Ovary (tissue), 9 donors: ENCODE measurements around the gene CNOT3. TPM values are rescaled to one million over a fixed set of nuclear protein-coding genes. Genes with fewer than 3 reads are reported as not detected.
"Not testable (repeated sequence)": the region's sequence is repeated elsewhere in the genome, so short reads cannot be mapped to it uniquely, and the experiment has no call there.

Experiments used
- DNase-seq, 5 donors: peaks; one replicate each; pipeline ENCODE4 v3.0.0-alpha.2; 2019 to 2020
- H3K27ac ChIP-seq, 2 donors: fragments of 200-600 bp; one replicate each; pipeline versions ENCODE4 v1.5.1 to v1.8.0; 2019 to 2022
- H3K27me3 ChIP-seq: fragments of 200-600 bp; one replicate; pipeline ENCODE4 v1.8.0; 2022
- H3K36me3 ChIP-seq: fragments of 200-600 bp; sonication (generic); one replicate; pipeline ENCODE4 v1.5.1; 2019
- H3K4me1 ChIP-seq: one replicate; pipeline ENCODE4 v1.8.1; 2013; ENCODE audit warnings: mild to moderate bottlenecking, moderate library complexity; ENCODE audit not compliant: insufficient read depth
- H3K4me3 ChIP-seq: fragments of 200-600 bp; sonication (generic); one replicate; pipeline ENCODE4 v1.5.1; 2017
- H3K9me3 ChIP-seq, 2 donors: fragments of 200-600 bp in 1 of 2; sonication (generic) in 1 of 2; one replicate each; pipeline versions ENCODE4 v1.5.1 to v1.8.1; 2013 to 2019; ENCODE audit warnings: mild to moderate bottlenecking in 1 of 2, moderate library complexity in 1 of 2
- EP300 ChIP-seq: sonication (generic); formaldehyde crosslinking; IDR thresholded peaks from one replicate; pipeline ENCODE4 v1.6.1; 2017; ENCODE audit warnings: antibody characterized with exemption
- POLR2A ChIP-seq: fragments of 450-650 bp; IDR thresholded peaks from one replicate; pipeline ENCODE4 v1.6.1; 2017; ENCODE audit warnings: antibody characterized with exemption, mild to moderate bottlenecking, moderate library complexity
- WGBS, 3 donors: extraction: QIAGEN DNeasy Blood & Tissue Kit in 1 of 3; methylation state at CpG; one replicate each; pipeline versions ENCODE4 v1.1.5 to v1.1.7; 2013 to 2017; 5-methylcytosine and 5-hydroxymethylcytosine counted together
- intact Hi-C, 4 donors: fragments of 100-400 bp; cut with DNase I; formaldehyde crosslinking; loops; one replicate each; pipeline versions ENCODE4 v1.11.0 to v1.15.1; 2022 to 2023
- polyA plus RNA-seq, 2 donors: library from polyadenylated mRNA; stranded (reverse); fragments of 200-250 nt in 1 of 2; fragments of 350-450 nt in 1 of 2; fragmentation: Illumina TruSeq in 1 of 2; extraction: RNeasy Lipid Tissue Mini Kit (QIAGEN cat#74804) in 1 of 2; gene quantifications; one replicate each; pipeline ENCODE4 v1.2.3, GENCODE V29; 2013 to 2014
- total RNA-seq, 7 donors: library from RNA; depleted of rRNA in 2 of 7; stranded (reverse); fragments of >200 nt in 2 of 7; fragmentation: NEBNext Ultra II Directional in 3 of 7; extraction: Animal tissue kit (Norgen Biotek cat#: 25700) in 3 of 7; gene quantifications; one replicate each; pipeline versions ENCODE4 v1.1.0 to v1.2.4, GENCODE V29; 2016 to 2023
- TF ChIP-seq, protein P1 (sequence below), 3 donors: fragments of 450-650 bp in 2 of 3; fragments of 200-600 bp in 1 of 3; IDR thresholded peaks; one replicate each; pipeline versions ENCODE4 v1.5.1 to v1.8.0; 2016 to 2022; ENCODE audit warnings: antibody characterized with exemption in 3 of 3, mild to moderate bottlenecking in 1 of 3
- donor health status: DM: no; HTN: no; CAD: no; lungs with moderate emphysema.
- donor health status: DM: no; HTN: no; CAD: no.
- donor health status: Bipolar disorder and iron deficiency.
- donor health status: DM: yes; HTN: yes; CAD: no.
- donor health status: DM: no; HTN: no; CAD: no.
- donor health status: DM: yes; HTN: yes; CAD: no.

The CNOT3 gene
- total and polyA plus RNA-seq, 9 donors, result 14.4 to 65.6 (median 41.6) TPM

DNA sequence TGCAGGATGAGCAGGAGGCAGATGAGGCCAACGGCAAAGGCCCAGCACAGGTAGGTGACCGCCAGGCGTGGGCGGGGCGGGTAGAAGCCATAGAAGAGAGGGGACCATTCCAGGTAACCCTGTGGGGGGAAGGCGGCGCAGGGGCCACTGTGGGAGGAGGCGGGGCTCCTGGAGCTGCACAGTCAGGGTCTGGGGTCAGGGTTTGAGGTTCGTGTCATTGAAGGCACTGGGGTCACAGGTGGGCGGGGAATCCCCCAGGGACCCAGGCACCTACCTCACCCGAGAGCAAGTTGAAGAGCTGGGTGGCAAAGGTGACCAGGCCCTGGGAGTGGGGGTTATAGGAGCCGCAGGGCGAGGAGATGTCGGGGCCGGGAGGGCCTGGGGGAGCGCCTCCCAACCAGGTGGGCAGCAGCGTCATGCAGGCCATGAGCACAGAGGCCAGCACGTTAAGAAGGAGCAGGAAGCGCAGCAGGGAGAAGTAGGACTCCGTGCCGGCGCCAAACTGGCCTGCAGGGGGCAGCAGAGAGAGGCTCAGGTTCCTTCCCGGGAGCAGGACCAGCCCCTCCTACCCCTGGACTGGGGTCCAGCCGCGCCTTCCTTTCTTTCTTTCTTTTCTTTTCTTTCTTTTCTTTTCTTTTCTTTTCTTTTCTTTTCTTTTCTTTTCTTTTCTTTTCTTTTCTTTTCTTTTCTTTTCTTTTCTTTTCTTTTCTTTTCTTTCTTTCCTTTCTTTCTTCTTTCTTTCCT is 30.8 kb downstream of the CNOT3 start:
- intact Hi-C loops, result loop anchor here in 1 of 4 donors (5.0 kb wide), 1 partner anchor 64 kb away; no protein-coding TSS in a partner anchor
- TF ChIP-seq POLR2A, result no peak
- TF ChIP-seq, protein P1, sequence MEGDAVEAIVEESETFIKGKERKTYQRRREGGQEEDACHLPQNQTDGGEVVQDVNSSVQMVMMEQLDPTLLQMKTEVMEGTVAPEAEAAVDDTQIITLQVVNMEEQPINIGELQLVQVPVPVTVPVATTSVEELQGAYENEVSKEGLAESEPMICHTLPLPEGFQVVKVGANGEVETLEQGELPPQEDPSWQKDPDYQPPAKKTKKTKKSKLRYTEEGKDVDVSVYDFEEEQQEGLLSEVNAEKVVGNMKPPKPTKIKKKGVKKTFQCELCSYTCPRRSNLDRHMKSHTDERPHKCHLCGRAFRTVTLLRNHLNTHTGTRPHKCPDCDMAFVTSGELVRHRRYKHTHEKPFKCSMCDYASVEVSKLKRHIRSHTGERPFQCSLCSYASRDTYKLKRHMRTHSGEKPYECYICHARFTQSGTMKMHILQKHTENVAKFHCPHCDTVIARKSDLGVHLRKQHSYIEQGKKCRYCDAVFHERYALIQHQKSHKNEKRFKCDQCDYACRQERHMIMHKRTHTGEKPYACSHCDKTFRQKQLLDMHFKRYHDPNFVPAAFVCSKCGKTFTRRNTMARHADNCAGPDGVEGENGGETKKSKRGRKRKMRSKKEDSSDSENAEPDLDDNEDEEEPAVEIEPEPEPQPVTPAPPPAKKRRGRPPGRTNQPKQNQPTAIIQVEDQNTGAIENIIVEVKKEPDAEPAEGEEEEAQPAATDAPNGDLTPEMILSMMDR (IDR thresholded peaks at IDR 0.05), result peak; percentile 67 to 90 (median 79)
- Histone ChIP-seq H3K36me3 (no peaks in the 10 kb centered on the region), H3K27ac (no peak overlapping the region), H3K4me1 (no peaks in the 10 kb centered on the region), H3K4me3 (no peak overlapping the region), H3K27me3 (no peaks in the 10 kb centered on the region), H3K9me3 (no peaks in the 10 kb centered on the region)
- DNase-seq, result peak; percentile 87 to 96 (median 95)
- WGBS, 3 donors, result 20 to 25% (median 20%) methylated on average over 23 to 25 of the region's 25 CpGs

DNA sequence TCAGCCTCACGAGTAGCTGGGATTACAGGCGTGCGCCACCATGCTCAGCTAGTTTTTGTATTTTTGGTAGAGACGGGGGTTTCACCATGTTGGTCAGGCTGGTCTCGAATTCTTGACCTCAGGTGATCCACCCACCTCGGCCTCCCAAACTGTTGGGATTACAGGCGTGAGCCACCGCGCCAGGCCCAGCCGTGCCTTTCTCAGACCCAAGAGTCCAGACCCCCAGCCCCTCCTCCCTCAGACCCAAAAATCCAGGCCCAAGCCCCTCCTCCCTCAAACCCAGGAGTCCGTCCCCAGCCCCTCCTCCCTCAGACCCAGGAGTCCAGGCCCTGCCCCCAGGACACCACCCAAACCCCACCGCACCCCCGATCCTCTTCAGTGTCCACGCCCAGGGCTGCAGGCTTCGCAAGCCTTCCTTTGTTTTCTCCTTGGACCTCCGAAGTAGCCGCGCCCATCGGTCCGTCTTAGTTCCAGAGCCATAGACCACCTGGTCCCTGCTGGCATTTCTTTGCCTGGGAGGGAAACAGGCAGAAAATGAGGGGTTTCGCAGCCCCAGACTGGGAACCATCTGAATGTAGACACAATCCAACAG is 31.7 kb downstream of the CNOT3 start:
- Histone ChIP-seq H3K36me3 (no peaks in the 10 kb centered on the region), H3K27ac (no peak overlapping the region), H3K9me3 (no peaks in the 10 kb centered on the region), H3K4me3 (no peak overlapping the region), H3K4me1 (no peaks in the 10 kb centered on the region), H3K27me3 (no peaks in the 10 kb centered on the region)
- intact Hi-C loops, result loop anchor here in 1 of 4 donors (5.0 kb wide), 1 partner anchor 63 kb away; no protein-coding TSS in a partner anchor
- peak in 1 of 5 donors; percentile 24 for DNase-seq
- 79 to 87% (median 86%) methylated on average over 21 of the region's 21 CpGs for WGBS, 3 donors
- no peak for TF ChIP-seq EP300
- TF ChIP-seq, protein P1 (IDR thresholded peaks at IDR 0.05), result no peak
- no peak for TF ChIP-seq POLR2A

DNA sequence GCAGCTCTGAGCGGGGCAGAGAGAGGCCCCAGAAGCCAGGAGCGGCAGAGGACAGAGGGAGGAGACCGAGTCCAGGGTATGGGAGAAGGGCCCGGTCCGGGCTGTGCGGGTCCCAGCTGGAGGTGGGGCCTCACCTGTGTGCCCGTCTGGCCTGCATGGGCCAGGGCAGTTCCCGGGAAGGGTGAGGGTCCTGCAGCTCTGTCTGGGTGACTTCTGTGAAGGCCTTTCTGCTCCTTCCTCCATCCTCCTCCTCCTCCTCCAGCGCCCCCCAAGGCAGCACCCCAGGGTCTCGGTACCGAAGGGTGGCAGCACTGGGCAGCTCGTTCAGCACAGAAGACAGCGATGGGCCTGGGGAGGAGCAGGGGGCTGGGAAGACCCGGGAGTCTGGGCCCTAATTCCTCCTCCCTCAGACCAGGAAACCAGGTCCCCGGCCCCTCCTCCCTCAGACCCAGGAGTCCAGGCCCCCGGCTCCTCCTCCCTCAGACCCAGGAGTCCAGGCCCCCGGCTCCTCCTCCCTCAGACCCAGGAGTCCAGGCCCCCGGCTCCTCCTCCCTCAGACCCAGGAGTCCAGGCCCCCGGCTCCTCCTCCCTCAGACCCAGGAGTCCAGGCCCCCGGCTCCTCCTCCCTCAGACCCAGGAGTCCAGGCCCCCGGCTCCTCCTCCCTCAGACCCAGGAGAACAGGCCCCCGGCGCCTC is 34.3 kb downstream of the CNOT3 start:
- intact Hi-C loops, result loop anchor here in 2 of 4 donors (5.0 to 10.0 kb wide), 2 partner anchors 60 to 63 kb away; no protein-coding TSS in a partner anchor
- WGBS, 3 donors, result 53 to 60% (median 60%) methylated on average over 16 to 19 of the region's 23 CpGs
- not testable (repeated sequence) for H3K36me3 ChIP-seq, H3K4me1 ChIP-seq, H3K27ac ChIP-seq, H3K4me3 ChIP-seq, DNase-seq, H3K9me3 ChIP-seq, H3K27me3 ChIP-seq

DNA sequence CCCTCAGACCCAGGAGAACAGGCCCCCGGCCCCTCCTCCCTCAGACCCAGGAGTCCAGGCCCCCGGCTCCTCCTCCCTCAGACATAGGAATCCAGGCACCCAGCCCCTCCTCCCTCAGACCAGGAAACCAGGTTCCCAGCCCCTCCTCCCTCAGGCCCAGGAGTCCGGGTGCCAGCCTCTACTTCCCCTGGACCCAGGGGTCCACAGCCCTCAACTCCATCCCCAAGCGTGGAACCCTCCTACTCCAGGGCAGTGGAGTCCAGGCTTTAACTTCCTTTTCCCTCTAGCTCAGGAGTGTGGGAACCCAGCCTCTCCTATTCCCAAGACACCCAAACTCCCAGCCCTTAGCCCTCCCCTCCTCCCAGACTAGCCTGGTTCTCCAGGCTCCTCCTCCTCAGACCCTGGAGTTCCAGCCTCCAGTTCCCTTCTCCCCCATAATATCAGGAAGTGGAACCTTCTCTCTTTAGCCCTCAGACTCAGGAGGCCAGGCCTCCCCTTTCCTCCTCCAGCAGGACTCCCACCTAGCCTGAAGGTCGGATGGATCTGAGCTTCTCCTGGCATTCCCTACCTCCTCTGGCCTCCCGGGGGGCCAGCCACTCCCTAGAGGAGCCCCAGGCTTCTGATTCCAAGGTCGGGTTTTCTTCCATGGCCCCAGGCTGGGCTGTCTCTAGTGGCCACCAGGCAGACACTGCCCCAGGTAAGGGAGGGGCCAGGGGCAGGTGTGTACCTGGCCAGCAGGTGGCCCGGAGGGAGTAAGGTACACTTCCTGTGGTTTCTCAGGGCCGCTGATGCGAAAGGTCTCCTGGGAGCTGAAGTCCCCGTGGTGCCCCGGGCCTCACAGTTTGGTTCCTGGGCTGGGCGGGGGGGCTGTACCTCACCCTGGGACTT is 35.2 kb downstream of the CNOT3 start, which contains the start of gene TMC4:
TMC4 (minus strand) TSS at position 690 of the 888 bp plus-strand sequence; CDS start at position 647, 43 bp downstream.
- Histone ChIP-seq H3K9me3 (no peaks in the 10 kb centered on the region), H3K27ac (no peak within 1 kb of the TSS), H3K36me3 (no peaks in the 10 kb centered on the region), H3K4me1 (no peaks in the 10 kb centered on the region), H3K4me3 (no peak within 1 kb of the TSS), H3K27me3 (no peaks in the 10 kb centered on the region)
- intact Hi-C loops, result loop anchor here in 2 of 4 donors (5.0 to 10.0 kb wide), 2 partner anchors 60 to 62 kb away; no protein-coding TSS in a partner anchor
- TF ChIP-seq EP300, result no peak
- no peak for TF ChIP-seq POLR2A
- TF ChIP-seq, protein P1 (IDR thresholded peaks at IDR 0.05), result no peak
- no peak for DNase-seq
- 6 to 14% (median 9%) methylated on average over 11 to 13 of the region's 13 CpGs for WGBS, 3 donors
